HL-60 (cell line): ENCODE measurements around the gene MLST8.

Source experiments
- DNase-seq, 2 experiments: peaks; one replicate each; pipeline ENCODE4 v3.0.0-alpha.2; 2010 to 2020; ENCODE audit warnings: low read depth in 1 of 2, low spot score in 1 of 2
- H3K27ac ChIP-seq: fragments of 250-450 bp; sonication (Bioruptor Pico); replicated peaks from 2 replicates; pipeline ENCODE4 v1.5.1; 2020; ENCODE audit warnings: mild to moderate bottlenecking, moderate library complexity
- H3K27me3 ChIP-seq: fragments of 250-450 bp; sonication (Bioruptor Pico); 2 replicates; pipeline ENCODE4 v1.5.1; 2021; ENCODE audit warnings: mild to moderate bottlenecking, moderate library complexity; ENCODE audit not compliant: insufficient read depth, poor library complexity, severe bottlenecking
- H3K4me3 ChIP-seq: replicated peaks from 2 replicates; pipeline ENCODE4 v1.5.1; 2011; ENCODE audit warnings: mild to moderate bottlenecking, control low read depth, low read length; ENCODE audit not compliant: insufficient read depth
- CTCF ChIP-seq: IDR thresholded peaks from one replicate; pipeline ENCODE4 v1.5.1; 2011; ENCODE audit warnings: low read length, control low read depth, inconsistent platforms; ENCODE audit not compliant: insufficient read depth
- GABPA ChIP-seq: IDR thresholded peaks from 2 replicates; pipeline ENCODE4 v1.6.1; 2012; ENCODE audit warnings: low read depth
- POLR2AphosphoS5 ChIP-seq: IDR thresholded peaks from 2 replicates; pipeline ENCODE4 v1.6.1; 2012; ENCODE audit warnings: low read depth
- REST ChIP-seq: IDR thresholded peaks from 2 replicates; pipeline ENCODE4 v1.6.1; 2012; ENCODE audit warnings: low read depth; ENCODE audit not compliant: insufficient replicate concordance
- SPI1 ChIP-seq: IDR thresholded peaks from 2 replicates; pipeline ENCODE4 v1.6.1; 2012; ENCODE audit warnings: low read depth, mild to moderate bottlenecking, borderline replicate concordance

The MLST8 gene

GRCh38 chr16:2204416-2205103 lies 694 bp upstream of the MLST8 start:
- H3K4me3 ChIP-seq, result peak overlapping the region; percentile 80
- no peaks in the 10 kb centered on the region for H3K27me3 ChIP-seq
- TF ChIP-seq GABPA, result no peak
- no peak for TF ChIP-seq CTCF
- TF ChIP-seq REST, result no peak
- peak overlapping the region; percentile 97 for H3K27ac ChIP-seq
- DNase-seq, result no peak

- no peaks in the 10 kb centered on the region for H3K27me3 ChIP-seq
- peak overlapping the region; percentile 80 for H3K4me3 ChIP-seq
- no peak for DNase-seq
- H3K27ac ChIP-seq, result peak overlapping the region; percentile 97
- TF ChIP-seq REST (no peak), GABPA (no peak), POLR2AphosphoS5 (peak; percentile 17; the same call in 1 of the 2 replicates)
Measured at GRCh38 chr16:2205967-2206313, 686 bp downstream of the MLST8 start.

GRCh38 chr16:2206420-2206779 lies 1.1 kb downstream of the MLST8 start:
- no peak for TF ChIP-seq CTCF
- TF ChIP-seq REST, result no peak
- TF ChIP-seq GABPA, result no peak
- no peak for TF ChIP-seq POLR2AphosphoS5
- TF ChIP-seq SPI1, result no peak
- H3K4me3 ChIP-seq, result peak overlapping the region; percentile 80
- DNase-seq, result peak in 1 of 2 experiments; percentile 14
- H3K27me3 ChIP-seq, result no peaks in the 10 kb centered on the region
- peak overlapping the region; percentile 97 for H3K27ac ChIP-seq
